Ishikawa (cell line): ENCODE measurements around the gene ZNF768.
A peak's percentile ranks its signal among the peaks of the same experiment; 100 is the strongest.

Experiments used
- CEBPB ChIP-seq: IDR thresholded peaks from 2 replicates; pipeline ENCODE4 v1.6.1; 2012
- CREB1 ChIP-seq: IDR thresholded peaks from 2 replicates; pipeline ENCODE4 v1.6.1; 2012; ENCODE audit warnings: low read depth
- EGR1 ChIP-seq: IDR thresholded peaks from 2 replicates; pipeline ENCODE4 v1.6.1; 2012
- EP300 ChIP-seq: IDR thresholded peaks from 2 replicates; pipeline ENCODE4 v1.6.1; 2012; ENCODE audit warnings: borderline replicate concordance
- FOXM1 ChIP-seq: IDR thresholded peaks from 2 replicates; pipeline ENCODE4 v1.6.1; 2012; ENCODE audit warnings: low read depth, borderline replicate concordance
- NFIC ChIP-seq: IDR thresholded peaks from 2 replicates; pipeline ENCODE4 v1.6.1; 2012
- RAD21 ChIP-seq: IDR thresholded peaks from 2 replicates; pipeline ENCODE4 v1.6.1; 2012; ENCODE audit warnings: low read depth
- TAF1 ChIP-seq: IDR thresholded peaks from 2 replicates; pipeline ENCODE4 v1.6.1; 2012; ENCODE audit warnings: low read depth, mild to moderate bottlenecking
- TCF12 ChIP-seq: IDR thresholded peaks from 2 replicates; pipeline ENCODE4 v1.6.1; 2012; ENCODE audit warnings: low read depth
- TEAD4 ChIP-seq: IDR thresholded peaks from 2 replicates; pipeline ENCODE4 v1.6.1; 2012
- YY1 ChIP-seq: IDR thresholded peaks from 2 replicates; pipeline ENCODE4 v1.6.1; 2012; ENCODE audit warnings: low read depth
- ZBTB7A ChIP-seq: IDR thresholded peaks from 2 replicates; pipeline ENCODE4 v1.6.1; 2012; ENCODE audit warnings: low read depth
- TF ChIP-seq, protein P1 (sequence below): IDR thresholded peaks from 2 replicates; pipeline ENCODE4 v1.6.1; 2012; ENCODE audit warnings: low read depth, mild to moderate bottlenecking
- TF ChIP-seq, protein P2 (sequence below): IDR thresholded peaks from 2 replicates; pipeline ENCODE4 v1.6.1; 2012
- TF ChIP-seq, protein P3 (sequence below): IDR thresholded peaks from 2 replicates; pipeline ENCODE4 v1.6.1; 2012

Gene ZNF768

DNA sequence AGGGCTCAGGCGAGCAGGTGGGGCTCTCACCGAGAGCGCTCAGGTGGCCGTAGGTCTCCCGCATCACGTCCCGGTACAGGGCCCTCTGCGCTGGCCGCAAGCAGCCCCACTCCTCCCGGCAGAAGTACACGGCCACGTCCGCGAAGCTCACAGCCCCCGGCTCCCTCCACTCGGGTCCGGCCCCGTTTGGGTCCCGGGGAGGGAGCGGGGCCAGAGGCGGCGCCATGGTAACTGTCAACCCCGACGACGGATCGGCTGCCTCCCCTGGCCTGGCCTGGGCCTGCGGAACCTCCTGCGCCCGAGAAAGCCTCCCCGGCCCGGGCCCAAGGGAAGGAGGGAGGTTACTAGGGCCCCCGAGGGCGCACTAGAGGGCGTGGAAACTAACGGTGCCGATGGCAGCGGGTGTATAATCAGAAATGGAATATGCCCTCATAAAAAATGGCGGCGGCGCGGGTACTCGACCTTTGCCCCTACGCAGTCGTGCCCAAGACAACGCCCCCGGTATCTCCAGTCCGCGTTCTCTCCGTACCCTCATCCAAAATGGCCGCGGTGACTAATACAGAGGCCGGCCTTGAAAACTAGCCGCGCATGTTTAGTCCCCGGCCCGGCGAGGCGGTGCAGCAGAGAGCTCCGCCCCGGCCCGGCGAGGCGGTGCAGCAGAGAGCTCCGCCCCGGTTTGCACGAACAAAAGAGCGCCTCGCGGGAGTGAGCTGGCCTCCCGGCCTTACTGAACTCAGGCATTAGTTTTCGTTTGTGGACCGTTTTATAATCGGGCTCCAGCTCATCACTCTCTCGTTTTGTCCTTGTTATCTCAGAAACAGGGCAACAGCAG lies 31.8 kb upstream of the ZNF768 start, which contains the start of gene ZNF764:
Gene ZNF764 (minus strand): TSS at position 418 of the 832 bp plus-strand sequence. CDS start 192 bp downstream, at position 226.
- TF ChIP-seq CREB1 (no peak), EGR1 (peak; percentile 97), TEAD4 (no peak), NFIC (0 out of 2 replicates have a peak, but pooled peaks have one; percentile 6), FOXM1 (no peak; the same call in 1 of the 2 replicates), RAD21 (no peak; the same call in 1 of the 2 replicates), YY1 (peak; percentile 99), TAF1 (no peak; the same call in none of the 2 replicates), CEBPB (no peak), TCF12 (peak; percentile 29), ZBTB7A (0 out of 2 replicates have a peak, but pooled peaks have one; percentile 70)
- TF ChIP-seq, protein P1, sequence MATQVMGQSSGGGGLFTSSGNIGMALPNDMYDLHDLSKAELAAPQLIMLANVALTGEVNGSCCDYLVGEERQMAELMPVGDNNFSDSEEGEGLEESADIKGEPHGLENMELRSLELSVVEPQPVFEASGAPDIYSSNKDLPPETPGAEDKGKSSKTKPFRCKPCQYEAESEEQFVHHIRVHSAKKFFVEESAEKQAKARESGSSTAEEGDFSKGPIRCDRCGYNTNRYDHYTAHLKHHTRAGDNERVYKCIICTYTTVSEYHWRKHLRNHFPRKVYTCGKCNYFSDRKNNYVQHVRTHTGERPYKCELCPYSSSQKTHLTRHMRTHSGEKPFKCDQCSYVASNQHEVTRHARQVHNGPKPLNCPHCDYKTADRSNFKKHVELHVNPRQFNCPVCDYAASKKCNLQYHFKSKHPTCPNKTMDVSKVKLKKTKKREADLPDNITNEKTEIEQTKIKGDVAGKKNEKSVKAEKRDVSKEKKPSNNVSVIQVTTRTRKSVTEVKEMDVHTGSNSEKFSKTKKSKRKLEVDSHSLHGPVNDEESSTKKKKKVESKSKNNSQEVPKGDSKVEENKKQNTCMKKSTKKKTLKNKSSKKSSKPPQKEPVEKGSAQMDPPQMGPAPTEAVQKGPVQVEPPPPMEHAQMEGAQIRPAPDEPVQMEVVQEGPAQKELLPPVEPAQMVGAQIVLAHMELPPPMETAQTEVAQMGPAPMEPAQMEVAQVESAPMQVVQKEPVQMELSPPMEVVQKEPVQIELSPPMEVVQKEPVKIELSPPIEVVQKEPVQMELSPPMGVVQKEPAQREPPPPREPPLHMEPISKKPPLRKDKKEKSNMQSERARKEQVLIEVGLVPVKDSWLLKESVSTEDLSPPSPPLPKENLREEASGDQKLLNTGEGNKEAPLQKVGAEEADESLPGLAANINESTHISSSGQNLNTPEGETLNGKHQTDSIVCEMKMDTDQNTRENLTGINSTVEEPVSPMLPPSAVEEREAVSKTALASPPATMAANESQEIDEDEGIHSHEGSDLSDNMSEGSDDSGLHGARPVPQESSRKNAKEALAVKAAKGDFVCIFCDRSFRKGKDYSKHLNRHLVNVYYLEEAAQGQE, result no peak
- TF ChIP-seq, protein P2, sequence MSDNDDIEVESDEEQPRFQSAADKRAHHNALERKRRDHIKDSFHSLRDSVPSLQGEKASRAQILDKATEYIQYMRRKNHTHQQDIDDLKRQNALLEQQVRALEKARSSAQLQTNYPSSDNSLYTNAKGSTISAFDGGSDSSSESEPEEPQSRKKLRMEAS, result peak; percentile 58
- TF ChIP-seq, protein P3, sequence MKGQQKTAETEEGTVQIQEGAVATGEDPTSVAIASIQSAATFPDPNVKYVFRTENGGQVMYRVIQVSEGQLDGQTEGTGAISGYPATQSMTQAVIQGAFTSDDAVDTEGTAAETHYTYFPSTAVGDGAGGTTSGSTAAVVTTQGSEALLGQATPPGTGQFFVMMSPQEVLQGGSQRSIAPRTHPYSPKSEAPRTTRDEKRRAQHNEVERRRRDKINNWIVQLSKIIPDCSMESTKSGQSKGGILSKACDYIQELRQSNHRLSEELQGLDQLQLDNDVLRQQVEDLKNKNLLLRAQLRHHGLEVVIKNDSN, result no peak

DNA sequence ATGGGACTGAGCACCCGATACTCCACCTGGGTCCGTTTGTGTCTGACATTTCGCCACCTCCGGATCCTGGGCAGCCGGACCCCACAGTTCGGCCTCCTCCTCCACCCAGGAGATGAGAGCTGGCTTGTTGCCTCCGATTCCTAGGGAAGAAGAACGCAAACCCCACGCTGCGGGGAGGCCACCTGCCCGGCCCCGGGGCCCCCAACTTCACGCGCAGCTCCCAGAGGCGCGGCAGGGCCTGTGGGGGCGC lies 31.3 kb upstream of the ZNF768 start:
- TF ChIP-seq CREB1 (no peak), TEAD4 (no peak), TAF1 (no peak), ZBTB7A (peak; percentile 19; the same call in 1 of the 2 replicates)

DNA sequence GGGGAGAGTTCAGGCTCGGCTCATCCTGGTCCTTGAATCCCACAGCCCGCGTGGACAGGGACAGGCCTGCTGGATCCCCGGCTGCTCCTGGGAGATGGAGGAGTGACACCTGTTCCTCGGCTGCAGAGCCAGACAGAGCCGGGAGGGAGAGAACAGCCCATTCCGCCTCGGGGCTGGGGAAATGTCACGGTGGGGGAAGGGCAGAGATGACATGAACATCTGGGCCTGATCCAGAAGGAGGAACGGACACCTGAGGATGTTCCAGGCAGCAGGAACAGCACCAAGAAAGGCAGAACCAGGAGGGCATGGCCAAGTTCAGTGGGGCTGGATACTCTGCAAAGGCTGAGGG lies 29.7 kb upstream of the ZNF768 start:
- TF ChIP-seq CREB1, result no peak
- TF ChIP-seq, protein P3, result no peak
- no peak for TF ChIP-seq RAD21
- TF ChIP-seq NFIC, result no peak
- TF ChIP-seq TCF12, result no peak
- no peak for TF ChIP-seq EGR1
- TF ChIP-seq, protein P2, result no peak
- TF ChIP-seq TEAD4, result no peak
- TF ChIP-seq EP300, result no peak
- TF ChIP-seq CEBPB, result no peak
- TF ChIP-seq YY1, result no peak
- TF ChIP-seq, protein P1, result no peak
- no peak for TF ChIP-seq ZBTB7A
- no peak for TF ChIP-seq FOXM1
- TF ChIP-seq TAF1, result no peak

DNA sequence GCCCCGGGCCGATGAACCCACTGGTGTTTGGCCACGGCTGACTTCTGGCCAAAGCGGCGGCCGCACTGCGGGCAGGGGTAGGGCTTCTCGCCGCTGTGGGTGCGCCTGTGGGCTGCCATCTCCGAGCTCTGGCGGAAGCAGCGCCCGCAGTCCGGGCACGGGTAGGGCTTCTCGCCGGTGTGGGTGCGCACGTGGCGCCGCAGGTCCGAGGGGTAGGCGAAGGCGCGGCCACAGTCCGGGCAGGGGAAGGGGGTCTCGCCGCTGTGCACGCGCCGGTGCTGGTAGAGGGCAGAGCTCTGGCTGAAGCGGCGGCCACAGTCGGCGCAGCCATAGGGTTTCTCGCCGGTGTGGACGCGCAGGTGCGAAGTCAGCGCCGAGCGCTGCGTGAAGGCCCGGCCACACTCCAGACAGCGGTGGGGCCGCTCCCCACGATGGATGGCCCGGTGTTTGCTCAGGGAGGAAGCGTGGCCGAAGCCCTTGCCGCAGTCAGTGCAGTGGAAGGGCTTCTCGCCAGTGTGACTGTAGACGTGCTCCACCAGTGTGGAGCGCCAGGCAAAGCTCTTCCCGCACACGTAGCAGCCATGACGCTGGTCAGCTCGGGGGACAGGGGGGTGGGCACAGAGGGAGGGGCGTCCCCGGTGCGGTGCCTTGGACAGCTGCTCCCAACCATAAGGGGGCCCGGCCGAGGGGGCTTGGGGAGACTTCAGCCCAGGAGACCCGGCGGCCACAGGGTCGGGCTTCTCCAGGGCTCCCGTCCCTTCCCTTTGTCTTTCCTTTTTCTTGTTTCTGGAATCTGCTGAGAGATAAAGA lies 29.2 kb upstream of the ZNF768 start:
- no peak for TF ChIP-seq RAD21
- no peak for TF ChIP-seq YY1
- no peak for TF ChIP-seq CREB1
- TF ChIP-seq ZBTB7A, result no peak
- TF ChIP-seq TEAD4, result no peak
- no peak for TF ChIP-seq FOXM1
- TF ChIP-seq, protein P1, result no peak
- TF ChIP-seq, protein P2, result no peak
- TF ChIP-seq CEBPB, result no peak
- TF ChIP-seq, protein P3, result no peak
